GM21737 (cell line): ENCODE data around the gene MAST2.

ENCODE experiments used
- ATAC-seq: cut with Tn5 transposase; IDR thresholded peaks from one replicate; pipeline ENCODE4 v1.9.1; 2021; ENCODE audit warnings: mild to moderate bottlenecking, moderate library complexity; ENCODE audit not compliant: unreplicated experiment

The MAST2 gene

GRCh38 chr1:45974541-45975269, 171.3 kb downstream of the MAST2 start:
- ATAC-seq: no peak

GRCh38 chr1:45976623-45977022, 173.2 kb downstream of the MAST2 start:
- no peak for ATAC-seq

- no peak for ATAC-seq
Measured at GRCh38 chr1:45979074-45979777, 175.8 kb downstream of the MAST2 start.

GRCh38 chr1:45979778-45980176, 176.4 kb downstream of the MAST2 start:
- no peak for ATAC-seq

GRCh38 chr1:45982359-45982758, 178.9 kb downstream of the MAST2 start:
- no peak for ATAC-seq

- no peak for ATAC-seq
Measured at GRCh38 chr1:45983967-45984366, 180.6 kb downstream of the MAST2 start.

GRCh38 chr1:45987204-45987603, 183.8 kb downstream of the MAST2 start:
- no peak for ATAC-seq

- no peak for ATAC-seq
Measured at GRCh38 chr1:45989249-45989648, 185.8 kb downstream of the MAST2 start.

GRCh38 chr1:45994423-45994822, 191.0 kb downstream of the MAST2 start:
- no peak for ATAC-seq

- no peak for ATAC-seq
Measured at GRCh38 chr1:45995298-45995697, 191.9 kb downstream of the MAST2 start.

- ATAC-seq: no peak
Measured at GRCh38 chr1:45998020-45998617, 194.7 kb downstream of the MAST2 start.

- ATAC-seq: no peak
Measured at GRCh38 chr1:45999507-45999906, 196.1 kb downstream of the MAST2 start.

- no peak for ATAC-seq
Measured at GRCh38 chr1:46001081-46001785, 197.8 kb downstream of the MAST2 start.

- ATAC-seq: no peak
Measured at GRCh38 chr1:46002551-46003150, 199.2 kb downstream of the MAST2 start.

- no peak for ATAC-seq
Measured at GRCh38 chr1:46003315-46003714, 199.9 kb downstream of the MAST2 start.

GRCh38 chr1:46004492-46004891, 201.1 kb downstream of the MAST2 start:
- no peak for ATAC-seq

- ATAC-seq: no peak
Measured at GRCh38 chr1:46005594-46005993, 202.2 kb downstream of the MAST2 start.

- no peak for ATAC-seq
Measured at GRCh38 chr1:46008585-46008984, 205.2 kb downstream of the MAST2 start.

- ATAC-seq: no peak
Measured at GRCh38 chr1:46010611-46011010, 207.2 kb downstream of the MAST2 start.

GRCh38 chr1:46011121-46011695, 207.8 kb downstream of the MAST2 start:
- ATAC-seq: no peak

GRCh38 chr1:46012236-46012635, 208.8 kb downstream of the MAST2 start:
- ATAC-seq: no peak
